ENCODE measurements around the gene TRPM4.

Gene TRPM4

GRCh38 chr19:49118565-49119410, 38.8 kb upstream of the TRPM4 start, which contains the start of gene C19orf73 (continued):
- no peak for TF ChIP-seq TSHZ1 (tag by site-specific recombination; IDR thresholded peaks at IDR 0.05; ENCODE audit: borderline replicate concordance)
- TF ChIP-seq ZBTB6 (tag by site-specific recombination; IDR thresholded peaks at IDR 0.05) = peak; percentile 52; the same call in 1 of the 2 replicates
- TF ChIP-seq ZSCAN4 (tag by site-specific recombination; IDR thresholded peaks at IDR 0.05) = peak; percentile 46; the same call in 1 of the 2 replicates
- TF ChIP-seq ZNF133 (tag by site-specific recombination; IDR thresholded peaks at IDR 0.05) = no peak
- TF ChIP-seq ZNF549 (tag by site-specific recombination; IDR thresholded peaks at IDR 0.05) = no peak
- no peak for TF ChIP-seq ZNF138 (tag by site-specific recombination; IDR thresholded peaks at IDR 0.05; ENCODE audit: borderline replicate concordance)
- TF ChIP-seq ZFP37 (tag by site-specific recombination; IDR thresholded peaks at IDR 0.05) = peak; percentile 78; the same call in 1 of the 2 replicates
- peak; percentile 76; the same call in 1 of the 2 replicates for TF ChIP-seq BCL11A (tag by site-specific recombination; IDR thresholded peaks at IDR 0.05; ENCODE audit: low read depth)
- TF ChIP-seq ZNF571 (tag by site-specific recombination; IDR thresholded peaks at IDR 0.05) = no peak
- TF ChIP-seq ZNF366 (tag by site-specific recombination; conservative IDR thresholded peaks at IDR 0.05) = 0 out of 2 replicates have a peak, but pooled peaks have one; percentile 38
- peak; percentile 98 for TF ChIP-seq ZEB2 (tag by site-specific recombination; IDR thresholded peaks at IDR 0.05)
- TF ChIP-seq ZNF843 (tag by site-specific recombination; IDR thresholded peaks at IDR 0.05) = peak; percentile 88
- TF ChIP-seq ZSCAN30 (tag by site-specific recombination; IDR thresholded peaks at IDR 0.05) = peak; percentile 67
- TF ChIP-seq ZNF202 (tag by site-specific recombination; IDR thresholded peaks at IDR 0.05; ENCODE audit: borderline replicate concordance) = no peak
- TF ChIP-seq PBX3 (CRISPR knock-in tag; IDR thresholded peaks at IDR 0.05) = no peak; the same call in none of the 2 replicates
- TF ChIP-seq ZBTB17 (tag by site-specific recombination; IDR thresholded peaks at IDR 0.05) = peak; percentile 78; the same call in 1 of the 2 replicates
- no peak for TF ChIP-seq ZNF280C (tag by site-specific recombination; IDR thresholded peaks at IDR 0.05)
- TF ChIP-seq ZNF473 (tag by site-specific recombination; IDR thresholded peaks at IDR 0.05) = no peak
- peak; percentile 88 for TF ChIP-seq KLF17 (tag by site-specific recombination; IDR thresholded peaks at IDR 0.05)
- no peak for TF ChIP-seq PRDM6 (tag by site-specific recombination; IDR thresholded peaks at IDR 0.05)
- TF ChIP-seq CTCF (tag by site-specific recombination; IDR thresholded peaks at IDR 0.05) = peak; percentile 91
- no peak for TF ChIP-seq ZNF521 (tag by site-specific recombination; IDR thresholded peaks at IDR 0.05)
- peak; percentile 81 for TF ChIP-seq KLF1 (tag by site-specific recombination; IDR thresholded peaks at IDR 0.05)
- TF ChIP-seq REPIN1 (tag by site-specific recombination; IDR thresholded peaks at IDR 0.05; ENCODE audit: low read depth) = peak; percentile 69; the same call in 1 of the 2 replicates

Data from HEK293 (cell line).